WERI-Rb-1 (cell line): ENCODE measurements around the gene TMPRSS13.

Experiments used
- DNase-seq: peaks from one replicate; pipeline ENCODE4 v3.0.0-alpha.2; 2020
- H3K27ac ChIP-seq: fragments of 250-450 bp; sonication (Bioruptor Pico); 2 replicates; pipeline ENCODE4 v1.5.1; 2020; ENCODE audit warnings: mild to moderate bottlenecking, moderate library complexity
- H3K27me3 ChIP-seq: fragments of 250-450 bp; sonication (Bioruptor Pico); 2 replicates; pipeline ENCODE4 v1.5.1; 2021; ENCODE audit warnings: mild to moderate bottlenecking, low read depth, moderate library complexity; ENCODE audit not compliant: insufficient read depth, severe bottlenecking
- H3K36me3 ChIP-seq: fragments of 250-450 bp; sonication (Bioruptor Pico); 2 replicates; pipeline ENCODE4 v1.5.1; 2020; ENCODE audit warnings: mild to moderate bottlenecking, moderate library complexity
- H3K4me3 ChIP-seq: 2 replicates; pipeline ENCODE4 v1.5.1; 2011; ENCODE audit warnings: low read depth, mild to moderate bottlenecking, control low read depth, low read length
- H3K9me3 ChIP-seq: fragments of 250-450 bp; sonication (Bioruptor Pico); 2 replicates; pipeline ENCODE4 v1.5.1; 2021; ENCODE audit warnings: mild to moderate bottlenecking, moderate library complexity; ENCODE audit not compliant: severe bottlenecking
- TF ChIP-seq, protein P1 (sequence below): IDR thresholded peaks from 2 replicates; pipeline ENCODE4 v1.5.1; 2011; ENCODE audit warnings: low read depth, mild to moderate bottlenecking, control low read depth, inconsistent platforms, low read length

Gene TMPRSS13

DNA sequence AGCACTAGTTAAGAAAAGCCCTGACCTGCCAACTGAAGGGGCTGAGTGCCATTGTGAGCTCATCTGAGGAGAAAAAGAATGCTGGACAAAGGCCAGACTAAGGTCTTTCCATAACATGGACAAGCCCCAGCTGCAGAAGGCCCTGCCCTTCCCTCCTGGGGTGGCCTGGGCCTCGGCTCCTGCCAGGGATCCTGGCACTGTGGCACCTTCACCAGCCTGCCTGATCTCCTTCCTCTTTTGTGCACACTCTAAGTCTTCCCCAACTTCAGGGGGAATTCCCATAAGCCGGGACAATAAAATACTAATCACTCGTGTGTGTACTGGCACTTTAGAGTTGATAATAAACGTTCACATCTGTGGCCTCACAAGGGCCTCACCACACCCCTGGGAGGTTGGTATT is 9.9 kb downstream of the TMPRSS13 start:
- TF ChIP-seq, protein P1, sequence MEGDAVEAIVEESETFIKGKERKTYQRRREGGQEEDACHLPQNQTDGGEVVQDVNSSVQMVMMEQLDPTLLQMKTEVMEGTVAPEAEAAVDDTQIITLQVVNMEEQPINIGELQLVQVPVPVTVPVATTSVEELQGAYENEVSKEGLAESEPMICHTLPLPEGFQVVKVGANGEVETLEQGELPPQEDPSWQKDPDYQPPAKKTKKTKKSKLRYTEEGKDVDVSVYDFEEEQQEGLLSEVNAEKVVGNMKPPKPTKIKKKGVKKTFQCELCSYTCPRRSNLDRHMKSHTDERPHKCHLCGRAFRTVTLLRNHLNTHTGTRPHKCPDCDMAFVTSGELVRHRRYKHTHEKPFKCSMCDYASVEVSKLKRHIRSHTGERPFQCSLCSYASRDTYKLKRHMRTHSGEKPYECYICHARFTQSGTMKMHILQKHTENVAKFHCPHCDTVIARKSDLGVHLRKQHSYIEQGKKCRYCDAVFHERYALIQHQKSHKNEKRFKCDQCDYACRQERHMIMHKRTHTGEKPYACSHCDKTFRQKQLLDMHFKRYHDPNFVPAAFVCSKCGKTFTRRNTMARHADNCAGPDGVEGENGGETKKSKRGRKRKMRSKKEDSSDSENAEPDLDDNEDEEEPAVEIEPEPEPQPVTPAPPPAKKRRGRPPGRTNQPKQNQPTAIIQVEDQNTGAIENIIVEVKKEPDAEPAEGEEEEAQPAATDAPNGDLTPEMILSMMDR = no peak
- H3K9me3 ChIP-seq = no peaks in the 10 kb centered on the region
- H3K36me3 ChIP-seq = no peaks in the 10 kb centered on the region
- H3K27ac ChIP-seq = no peak overlapping the region
- DNase-seq = no peak
- no peak overlapping the region for H3K4me3 ChIP-seq
- no peaks in the 10 kb centered on the region for H3K27me3 ChIP-seq

DNA sequence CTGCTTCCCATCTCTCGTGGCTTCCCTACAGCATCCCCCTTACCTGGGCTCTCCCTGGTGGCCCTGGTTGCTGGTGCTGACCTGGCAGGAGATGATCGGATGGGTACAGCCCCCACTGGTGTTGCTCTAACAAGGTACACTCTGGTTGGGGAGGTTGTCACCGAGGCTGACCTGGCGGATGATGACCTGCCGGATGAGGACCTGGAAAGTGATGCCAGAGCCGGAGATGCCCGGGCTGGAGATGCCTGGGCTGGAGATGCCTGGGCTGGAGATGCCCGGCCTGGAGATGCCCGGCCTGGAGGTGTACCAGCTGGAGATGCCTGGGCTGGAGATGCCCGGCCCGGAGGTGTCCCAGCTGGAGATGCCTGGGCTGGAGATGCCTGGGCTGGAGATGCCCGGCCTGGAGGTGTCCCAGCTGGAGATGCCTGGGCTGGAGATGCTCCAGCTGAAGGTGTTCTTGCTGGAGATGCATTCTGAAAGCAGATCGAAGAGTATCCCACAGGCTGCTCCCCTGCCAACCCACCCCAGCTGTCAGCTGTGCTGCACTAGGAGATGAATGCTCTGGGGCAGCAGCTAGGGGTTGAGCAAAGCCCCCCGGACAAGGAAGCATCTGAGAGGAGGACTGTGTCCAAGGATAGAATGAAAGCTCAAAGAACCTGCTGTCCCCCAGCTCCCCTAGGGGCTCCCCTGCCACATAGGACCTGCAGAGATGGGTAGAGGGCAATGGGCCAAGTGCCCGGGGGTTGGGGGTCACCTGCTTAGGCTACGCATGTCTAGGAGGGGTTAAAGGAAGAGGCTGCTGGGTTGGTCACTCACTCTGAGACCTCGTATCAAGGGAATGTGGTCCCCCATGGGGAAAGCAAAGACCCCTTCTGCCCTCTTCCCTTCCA is 10.6 kb downstream of the TMPRSS13 start:
- H3K9me3 ChIP-seq = no peaks in the 10 kb centered on the region
- no peaks in the 10 kb centered on the region for H3K36me3 ChIP-seq
- no peak for DNase-seq
- no peak overlapping the region for H3K27ac ChIP-seq
- no peak overlapping the region for H3K4me3 ChIP-seq
- H3K27me3 ChIP-seq = no peaks in the 10 kb centered on the region
- TF ChIP-seq, protein P1 = no peak

DNA sequence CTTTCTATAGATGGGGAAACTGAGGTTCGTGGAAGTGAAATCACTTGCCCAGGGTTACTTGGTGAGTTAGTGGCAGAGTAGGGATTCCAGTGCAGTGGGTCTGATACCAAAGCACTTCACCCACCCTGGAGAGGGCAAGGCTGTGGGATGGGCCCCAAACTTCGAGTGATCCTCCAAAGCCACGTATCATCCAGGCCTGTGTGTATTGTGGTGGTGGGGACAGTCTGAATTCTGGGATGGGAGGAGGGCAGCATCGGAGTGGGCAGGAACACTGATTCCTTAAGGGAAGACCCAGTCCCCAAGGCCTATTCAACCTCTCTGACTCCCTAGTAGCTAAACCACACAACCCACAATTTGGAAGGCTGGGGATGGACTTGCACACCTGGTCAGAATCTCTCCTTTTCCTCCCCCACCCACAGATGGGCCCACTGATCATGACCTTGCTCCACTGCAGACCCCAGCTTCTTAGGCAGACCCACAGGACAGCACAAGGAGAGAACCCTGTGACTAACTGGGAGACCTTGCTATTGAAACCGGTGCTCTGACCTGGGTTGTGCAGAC is 11.5 kb downstream of the TMPRSS13 start:
- no peaks in the 10 kb centered on the region for H3K27me3 ChIP-seq

DNA sequence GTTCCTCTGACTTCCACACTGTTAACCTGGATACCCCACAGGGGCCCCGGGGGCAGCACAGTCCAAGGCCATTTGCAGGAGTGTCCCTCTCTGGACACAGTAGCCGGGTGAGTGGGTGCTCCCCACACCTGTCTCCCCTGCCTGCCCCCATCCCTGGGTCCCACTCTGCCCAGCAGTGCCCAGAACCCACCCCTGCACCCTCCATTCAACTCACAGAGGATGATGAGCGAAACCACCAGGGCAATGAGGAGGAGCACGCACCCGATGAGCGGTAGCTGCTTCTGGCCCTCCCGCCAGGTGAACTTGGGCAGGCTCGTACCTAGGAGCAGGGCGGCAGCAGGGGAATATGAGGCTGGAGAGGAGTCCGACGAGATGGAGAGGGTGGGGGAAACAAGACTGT is 12.2 kb downstream of the TMPRSS13 start:
- no peak for DNase-seq
- no peak overlapping the region for H3K27ac ChIP-seq
- no peaks in the 10 kb centered on the region for H3K9me3 ChIP-seq
- no peaks in the 10 kb centered on the region for H3K36me3 ChIP-seq
- H3K27me3 ChIP-seq = no peaks in the 10 kb centered on the region
- TF ChIP-seq, protein P1 = no peak
- H3K4me3 ChIP-seq = no peak overlapping the region

More for the DNA sequence above, 11.5 kb downstream of the TMPRSS13 start:
- no peak for DNase-seq
- H3K36me3 ChIP-seq = no peaks in the 10 kb centered on the region
- H3K9me3 ChIP-seq = no peaks in the 10 kb centered on the region
- TF ChIP-seq, protein P1 = no peak
- no peak overlapping the region for H3K4me3 ChIP-seq
- no peak overlapping the region for H3K27ac ChIP-seq

DNA sequence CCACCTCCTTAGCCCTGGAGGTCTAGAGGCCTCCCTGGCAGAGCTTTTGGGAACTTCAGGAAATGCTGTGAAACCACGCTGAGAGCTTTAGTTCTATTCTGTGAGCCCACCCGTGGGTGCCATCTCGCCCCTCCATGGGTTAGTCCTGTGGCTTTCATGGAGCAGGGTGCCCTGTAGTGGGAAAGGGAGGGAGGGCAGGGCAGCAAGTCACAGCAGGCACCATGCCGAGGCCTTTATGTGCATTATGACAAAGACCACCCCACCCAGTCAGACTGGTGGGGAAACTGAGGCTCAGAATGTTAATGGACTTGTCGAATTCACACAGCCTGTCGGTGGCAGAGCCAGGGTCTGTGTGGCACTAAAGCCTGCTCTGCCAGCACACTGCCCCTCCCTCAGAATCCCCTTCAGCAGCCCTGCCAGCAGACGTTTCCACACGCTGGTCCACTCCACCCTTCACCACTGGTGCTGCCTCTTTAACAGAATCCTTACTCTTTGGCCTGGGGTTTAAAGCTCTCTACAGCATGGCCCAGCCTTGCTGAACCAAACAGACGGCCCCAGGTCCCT is 13.4 kb downstream of the TMPRSS13 start:
- TF ChIP-seq, protein P1 = no peak
- no peak overlapping the region for H3K27ac ChIP-seq
- no peak for DNase-seq
- no peak overlapping the region for H3K4me3 ChIP-seq
- H3K9me3 ChIP-seq = no peaks in the 10 kb centered on the region
- H3K36me3 ChIP-seq = no peaks in the 10 kb centered on the region
- H3K27me3 ChIP-seq = no peaks in the 10 kb centered on the region
